H1 (cell line): Measurements from ENCODE around the gene TEX54. TPM values are rescaled to one million over a fixed set of nuclear protein-coding genes. Genes with fewer than 3 reads are reported as not detected.

ENCODE experiments used
- ATF3 ChIP-seq: IDR thresholded peaks from 2 replicates; pipeline ENCODE4 v1.6.1; 2011; ENCODE audit warnings: low read depth, mild to moderate bottlenecking, low read length; ENCODE audit not compliant: insufficient read depth
- EP300 ChIP-seq, 2 experiments: IDR thresholded peaks; 1 replicate in 1 of 2; 2 replicates in 1 of 2; pipeline ENCODE4 v1.6.1; 2011 to 2012; ENCODE audit warnings: low read depth in 2 of 2, low read length in 2 of 2, mild to moderate bottlenecking in 2 of 2, borderline replicate concordance in 1 of 2, inconsistent platforms in 1 of 2, moderate library complexity in 1 of 2
- FOSL1 ChIP-seq: IDR thresholded peaks from 2 replicates; pipeline ENCODE4 v1.6.1; 2011; ENCODE audit warnings: mild to moderate bottlenecking, low read depth, low read length, moderate library complexity; ENCODE audit not compliant: insufficient read depth
- HDAC2 ChIP-seq, 2 experiments: fragments of 300-600 bp in 1 of 2; sonication (generic) in 1 of 2; IDR thresholded peaks; 2 replicates each; pipeline ENCODE4 v1.6.1; 2011 to 2012; ENCODE audit warnings: low read depth in 2 of 2, low read length in 2 of 2, mild to moderate bottlenecking in 2 of 2, moderate library complexity in 2 of 2, borderline replicate concordance in 1 of 2, inconsistent platforms in 1 of 2
- HDAC6 ChIP-seq: IDR thresholded peaks from one replicate; pipeline ENCODE4 v1.7.1; 2012; ENCODE audit warnings: low read depth, mild to moderate bottlenecking, inconsistent platforms, low read length, moderate library complexity
- JUND ChIP-seq: IDR thresholded peaks from 2 replicates; pipeline ENCODE4 v1.6.1; 2011; ENCODE audit warnings: mild to moderate bottlenecking, improper control_type of control experiment, low read length
- KDM1A ChIP-seq: fragments of 200-600, 300-600 bp; sonication (generic); IDR thresholded peaks from 2 replicates; pipeline ENCODE4 v1.7.1; 2016; ENCODE audit warnings: mild to moderate bottlenecking, low read length, borderline replicate concordance
- KDM5A ChIP-seq: fragments of 200-600 bp; IDR thresholded peaks from 2 replicates; pipeline ENCODE4 v1.7.1; 2012; ENCODE audit warnings: mild to moderate bottlenecking, low read length, inconsistent platforms, mixed read lengths
- NANOG ChIP-seq: IDR thresholded peaks from 2 replicates; pipeline ENCODE4 v1.6.1; 2011; ENCODE audit warnings: low read length, low read depth, mild to moderate bottlenecking, inconsistent platforms; ENCODE audit not compliant: insufficient read depth, poor library complexity, severe bottlenecking
- NRF1 ChIP-seq: IDR thresholded peaks from 2 replicates; pipeline ENCODE4 v1.6.1; 2011; ENCODE audit warnings: mild to moderate bottlenecking, low read depth, low read length, improper control_type of control experiment
- POLR2A ChIP-seq, 2 experiments: IDR thresholded peaks; 1 replicate in 1 of 2; 2 replicates in 1 of 2; pipeline ENCODE4 v1.6.1; 2011; ENCODE audit warnings: low read depth in 2 of 2, low read length in 2 of 2, mild to moderate bottlenecking in 2 of 2; ENCODE audit errors: control extremely low read depth in 1 of 2
- RFX5 ChIP-seq: IDR thresholded peaks from 2 replicates; pipeline ENCODE4 v1.6.1; 2011; ENCODE audit warnings: low read depth, low read length, improper control_type of control experiment, borderline replicate concordance
- RXRA ChIP-seq: IDR thresholded peaks from 2 replicates; pipeline ENCODE4 v1.6.1; 2011; ENCODE audit warnings: low read depth, mild to moderate bottlenecking, low read length, moderate library complexity; ENCODE audit not compliant: insufficient read depth
- SIN3A ChIP-seq, 2 experiments: IDR thresholded peaks in 1 of 2; conservative IDR thresholded peaks in 1 of 2; 2 replicates each; pipeline ENCODE4 v1.6.1; 2011 to 2012; ENCODE audit warnings: low read length in 2 of 2, improper control_type of control experiment in 1 of 2, low read depth in 1 of 2, mild to moderate bottlenecking in 1 of 2
- SP2 ChIP-seq: IDR thresholded peaks from 2 replicates; pipeline ENCODE4 v1.6.1; 2012; ENCODE audit warnings: mild to moderate bottlenecking, low read length, inconsistent platforms
- TAF7 ChIP-seq: optimal IDR thresholded peaks from 2 replicates; pipeline ENCODE3; 2011; ENCODE audit warnings: low read depth, mild to moderate bottlenecking, inconsistent platforms, low read length, moderate library complexity, borderline replicate concordance
- ZNF274 ChIP-seq: IDR thresholded peaks from 2 replicates; pipeline ENCODE4 v1.7.0; 2012; ENCODE audit warnings: low read length, borderline replicate concordance; ENCODE audit errors: extremely low read depth
- polyA plus RNA-seq, 7 experiments: library from polyadenylated mRNA; depleted of rRNA in 3 of 7; stranded (reverse) in 5 of 7; unstranded in 2 of 7; fragments of >200 nt in 5 of 7; fragments of 200-250 nt in 2 of 7; gene quantifications; 1 replicate in 5 of 7; 2 replicates in 1 of 7; 4 replicates in 1 of 7; pipeline versions ENCODE4 v1.2.1 to v1.2.3, GENCODE V29; 2011 to 2013; ENCODE audit warnings: missing spikeins in 2 of 7, mixed read lengths in 2 of 7
- total RNA-seq: library from RNA; stranded (reverse); fragmentation: NEBNext Ultra II Directional; extraction: Animal tissue kit (Norgen Biotek cat#: 25700); gene quantifications from 2 replicates; pipeline ENCODE4 v1.2.1, GENCODE V29; 2021
- TF ChIP-seq, protein P1 (sequence below): IDR thresholded peaks from 2 replicates; pipeline ENCODE4 v1.6.1; 2011; ENCODE audit warnings: low read length, improper control_type of control experiment

Gene TEX54
- total and polyA plus RNA-seq, 2 of the 8 experiments (the other 6 are each of a cell fraction or from before 2014, with no cell fraction given): 1.2 TPM; not detected in 1

DNA sequence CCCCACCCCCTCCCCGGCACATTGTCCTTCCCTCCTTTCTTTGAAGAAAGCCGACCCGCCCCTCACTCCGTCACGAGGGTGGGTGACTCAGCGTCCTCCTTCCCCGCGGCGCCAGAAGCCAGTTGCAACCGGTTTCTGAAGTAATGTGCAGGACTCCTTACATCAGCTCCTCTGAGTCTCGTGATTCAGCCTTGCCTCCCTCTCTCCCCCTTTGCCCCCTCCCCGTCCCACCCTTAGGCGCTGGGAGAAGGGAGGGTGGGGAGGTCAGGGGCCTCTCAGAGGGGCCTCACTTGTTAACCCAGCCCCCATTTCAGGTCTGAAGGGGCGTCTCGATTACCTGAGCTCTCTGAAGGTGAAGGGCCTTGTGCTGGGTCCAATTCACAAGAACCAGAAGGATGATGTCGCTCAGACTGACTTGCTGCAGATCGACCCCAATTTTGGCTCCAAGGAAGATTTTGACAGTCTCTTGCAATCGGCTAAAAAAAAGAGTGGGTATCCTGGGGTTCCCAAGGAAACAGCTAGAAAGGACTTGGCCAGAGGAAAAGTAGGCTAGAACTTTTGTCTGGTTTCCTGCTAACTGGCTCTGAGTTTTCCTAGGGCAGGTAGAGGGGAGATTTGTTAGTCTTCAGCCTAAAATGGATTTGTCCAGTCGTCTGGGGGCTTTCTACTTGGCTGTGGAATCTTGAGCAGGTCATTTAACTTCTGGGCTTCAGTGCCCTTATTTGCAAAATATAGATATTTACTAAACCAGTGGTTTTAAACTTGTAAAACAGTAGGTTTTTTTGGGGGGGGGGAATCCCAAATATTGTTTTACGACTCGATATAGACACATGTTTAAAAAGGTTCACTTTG, 49.2 kb upstream of the TEX54 start (continued):
- TF ChIP-seq, protein P1, sequence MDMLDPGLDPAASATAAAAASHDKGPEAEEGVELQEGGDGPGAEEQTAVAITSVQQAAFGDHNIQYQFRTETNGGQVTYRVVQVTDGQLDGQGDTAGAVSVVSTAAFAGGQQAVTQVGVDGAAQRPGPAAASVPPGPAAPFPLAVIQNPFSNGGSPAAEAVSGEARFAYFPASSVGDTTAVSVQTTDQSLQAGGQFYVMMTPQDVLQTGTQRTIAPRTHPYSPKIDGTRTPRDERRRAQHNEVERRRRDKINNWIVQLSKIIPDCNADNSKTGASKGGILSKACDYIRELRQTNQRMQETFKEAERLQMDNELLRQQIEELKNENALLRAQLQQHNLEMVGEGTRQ: 0 out of 2 replicates have a peak, but pooled peaks have one; percentile 38
- TF ChIP-seq KDM5A (no peak), KDM1A (no peak), FOSL1 (no peak), NANOG (no peak), EP300 (IDR thresholded peaks at IDR 0.05; ENCODE audit: borderline replicate concordance in 1 of 2, low read depth in 2 of 2, low read length in 2 of 2) (peak in 1 of 2 experiments; percentile 77; a peak in 1 of 3 replicates), RXRA (no peak), ATF3 (0 out of 2 replicates have a peak, but pooled peaks have one; percentile 42), RFX5 (no peak), HDAC6 (no peak), SIN3A (conservative IDR thresholded peaks at IDR 0.05 in 1 of 2, IDR thresholded peaks at IDR 0.05 in 1 of 2; ENCODE audit: low read depth in 1 of 2, low read length in 2 of 2) (peak in 1 of 2 experiments; percentile 31; a peak in 1 of 4 replicates), SP2 (no peak), TAF7 (peak; percentile 83), HDAC2 (IDR thresholded peaks at IDR 0.05; ENCODE audit: borderline replicate concordance in 1 of 2, low read depth in 2 of 2, low read length in 2 of 2) (0 out of 4 replicates have a peak, but pooled peaks of 1 of the 2 experiments have one; percentile 46), ZNF274 (no peak), JUND (peak; percentile 93), POLR2A (IDR thresholded peaks at IDR 0.05; ENCODE audit: control extremely low read depth in 1 of 2, low read depth in 2 of 2, low read length in 2 of 2) (peak in 1 of 2 experiments; percentile 9; a peak in 1 of 3 replicates), NRF1 (no peak)
